ENCODE data around the gene PABPC1L. TPM values are rescaled to one million over a fixed set of nuclear protein-coding genes. Genes with fewer than 3 reads are reported as not detected.

PABPC1L gene
- total RNA-seq, 1 donor from 2014 or later = 1.0 TPM

GRCh38 chr20:44936510-44936909 lies 26.6 kb downstream of the PABPC1L start:
- Histone ChIP-seq H3K4me1 (ENCODE audit: control insufficient read depth in 3 of 3, insufficient read depth in 3 of 3, low read length in 3 of 3) (peaks cover 0 to 6% (median 0%) of the 10 kb centered on the region in 3 donors), H3K27me3 (ENCODE audit: control insufficient read depth in 3 of 3, insufficient read depth in 3 of 3, low read length in 3 of 3) (no peaks in the 10 kb centered on the region), H3K27ac (ENCODE audit: low read depth, low read length) (no peak overlapping the region), H3K9me3 (ENCODE audit: control insufficient read depth in 3 of 3, low read length in 3 of 3) (no peaks in the 10 kb centered on the region), H3K4me3 (ENCODE audit: low read length in 3 of 3) (no peak overlapping the region), H3K9ac (ENCODE audit: low read depth in 1 of 3, low read length in 3 of 3) (no peak overlapping the region), H3K36me3 (ENCODE audit: control insufficient read depth in 3 of 3, insufficient read depth in 3 of 3, low read length in 3 of 3) (peaks cover 3 to 12% (median 9%) of the 10 kb centered on the region in 3 donors)

GRCh38 chr20:44938637-44939036 lies 28.8 kb downstream of the PABPC1L start:
- H3K27me3 ChIP-seq (ENCODE audit: control insufficient read depth in 3 of 3, insufficient read depth in 3 of 3, low read length in 3 of 3) = no peaks in the 10 kb centered on the region
- H3K27ac ChIP-seq (ENCODE audit: low read depth, low read length) = no peak overlapping the region
- no peak overlapping the region for H3K4me3 ChIP-seq (ENCODE audit: low read length in 3 of 3)
- H3K36me3 ChIP-seq (ENCODE audit: control insufficient read depth in 3 of 3, insufficient read depth in 3 of 3, low read length in 3 of 3) = peaks cover 21 to 34% (median 30%) of the 10 kb centered on the region in 3 donors
- no peaks in the 10 kb centered on the region for H3K4me1 ChIP-seq (ENCODE audit: control insufficient read depth in 3 of 3, insufficient read depth in 3 of 3, low read length in 3 of 3)
- no peak overlapping the region for H3K9ac ChIP-seq (ENCODE audit: low read depth in 1 of 3, low read length in 3 of 3)
- H3K9me3 ChIP-seq (ENCODE audit: control insufficient read depth in 3 of 3, low read length in 3 of 3) = no peaks in the 10 kb centered on the region

GRCh38 chr20:44941120-44941691 lies 31.3 kb downstream of the PABPC1L start:
- Histone ChIP-seq H3K9me3 (ENCODE audit: control insufficient read depth in 3 of 3, low read length in 3 of 3) (no peaks in the 10 kb centered on the region), H3K4me3 (ENCODE audit: low read length in 3 of 3) (no peak overlapping the region), H3K27me3 (ENCODE audit: control insufficient read depth in 3 of 3, insufficient read depth in 3 of 3, low read length in 3 of 3) (no peaks in the 10 kb centered on the region), H3K27ac (ENCODE audit: low read depth, low read length) (no peak overlapping the region), H3K36me3 (ENCODE audit: control insufficient read depth in 3 of 3, insufficient read depth in 3 of 3, low read length in 3 of 3) (peaks cover 25 to 47% (median 44%) of the 10 kb centered on the region in 3 donors), H3K4me1 (ENCODE audit: control insufficient read depth in 3 of 3, insufficient read depth in 3 of 3, low read length in 3 of 3) (no peaks in the 10 kb centered on the region), H3K9ac (ENCODE audit: low read depth in 1 of 3, low read length in 3 of 3) (no peak overlapping the region)

GRCh38 chr20:44942264-44942973 lies 32.6 kb downstream of the PABPC1L start:
- no peak overlapping the region for H3K4me3 ChIP-seq (ENCODE audit: low read length in 3 of 3)
- no peaks in the 10 kb centered on the region for H3K9me3 ChIP-seq (ENCODE audit: control insufficient read depth in 3 of 3, low read length in 3 of 3)
- H3K36me3 ChIP-seq (ENCODE audit: control insufficient read depth in 3 of 3, insufficient read depth in 3 of 3, low read length in 3 of 3) = peaks cover 28 to 51% (median 50%) of the 10 kb centered on the region in 3 donors

GRCh38 chr20:44943828-44944227 lies 34.0 kb downstream of the PABPC1L start:
- Histone ChIP-seq H3K27ac (ENCODE audit: low read depth, low read length) (no peak overlapping the region), H3K36me3 (ENCODE audit: control insufficient read depth in 3 of 3, insufficient read depth in 3 of 3, low read length in 3 of 3) (peaks cover 37 to 61% (median 56%) of the 10 kb centered on the region in 3 donors), H3K27me3 (ENCODE audit: control insufficient read depth in 3 of 3, insufficient read depth in 3 of 3, low read length in 3 of 3) (no peaks in the 10 kb centered on the region), H3K9ac (ENCODE audit: low read depth in 1 of 3, low read length in 3 of 3) (no peak overlapping the region), H3K4me1 (ENCODE audit: control insufficient read depth in 3 of 3, insufficient read depth in 3 of 3, low read length in 3 of 3) (peaks cover 0 to 3% (median 0%) of the 10 kb centered on the region in 3 donors), H3K4me3 (ENCODE audit: low read length in 3 of 3) (no peak overlapping the region), H3K9me3 (ENCODE audit: control insufficient read depth in 3 of 3, low read length in 3 of 3) (no peaks in the 10 kb centered on the region)

More at GRCh38 chr20:44942264-44942973, 32.6 kb downstream of the PABPC1L start:
- Histone ChIP-seq H3K4me1 (ENCODE audit: control insufficient read depth in 3 of 3, insufficient read depth in 3 of 3, low read length in 3 of 3) (peaks cover 0 to 3% (median 0%) of the 10 kb centered on the region in 3 donors), H3K27ac (ENCODE audit: low read depth, low read length) (no peak overlapping the region), H3K9ac (ENCODE audit: low read depth in 1 of 3, low read length in 3 of 3) (no peak overlapping the region), H3K27me3 (ENCODE audit: control insufficient read depth in 3 of 3, insufficient read depth in 3 of 3, low read length in 3 of 3) (no peaks in the 10 kb centered on the region)

GRCh38 chr20:44945261-44945660 lies 35.4 kb downstream of the PABPC1L start:
- Histone ChIP-seq H3K27ac (ENCODE audit: low read depth, low read length) (no peak overlapping the region), H3K4me3 (ENCODE audit: low read length in 3 of 3) (no peak overlapping the region), H3K36me3 (ENCODE audit: control insufficient read depth in 3 of 3, insufficient read depth in 3 of 3, low read length in 3 of 3) (peaks cover 42 to 67% (median 56%) of the 10 kb centered on the region in 3 donors), H3K9ac (ENCODE audit: low read depth in 1 of 3, low read length in 3 of 3) (no peak overlapping the region), H3K9me3 (ENCODE audit: control insufficient read depth in 3 of 3, low read length in 3 of 3) (no peaks in the 10 kb centered on the region), H3K4me1 (ENCODE audit: control insufficient read depth in 3 of 3, insufficient read depth in 3 of 3, low read length in 3 of 3) (peaks cover 0 to 3% (median 0%) of the 10 kb centered on the region in 3 donors), H3K27me3 (ENCODE audit: control insufficient read depth in 3 of 3, insufficient read depth in 3 of 3, low read length in 3 of 3) (no peaks in the 10 kb centered on the region)

GRCh38 chr20:44946271-44946852 lies 36.5 kb downstream of the PABPC1L start:
- H3K4me1 ChIP-seq (ENCODE audit: control insufficient read depth in 3 of 3, insufficient read depth in 3 of 3, low read length in 3 of 3) = peaks cover 0 to 3% (median 0%) of the 10 kb centered on the region in 3 donors
- peaks cover 50 to 73% (median 67%) of the 10 kb centered on the region in 3 donors for H3K36me3 ChIP-seq (ENCODE audit: control insufficient read depth in 3 of 3, insufficient read depth in 3 of 3, low read length in 3 of 3)
- H3K27me3 ChIP-seq (ENCODE audit: control insufficient read depth in 3 of 3, insufficient read depth in 3 of 3, low read length in 3 of 3) = no peaks in the 10 kb centered on the region
- H3K27ac ChIP-seq (ENCODE audit: low read depth, low read length) = no peak overlapping the region
- no peak overlapping the region for H3K4me3 ChIP-seq (ENCODE audit: low read length in 3 of 3)
- H3K9me3 ChIP-seq (ENCODE audit: control insufficient read depth in 3 of 3, low read length in 3 of 3) = no peaks in the 10 kb centered on the region
- no peak overlapping the region for H3K9ac ChIP-seq (ENCODE audit: low read depth in 1 of 3, low read length in 3 of 3)

GRCh38 chr20:44948107-44948506 lies 38.2 kb downstream of the PABPC1L start:
- Histone ChIP-seq H3K9ac (ENCODE audit: low read depth in 1 of 3, low read length in 3 of 3) (no peak overlapping the region), H3K9me3 (ENCODE audit: control insufficient read depth in 3 of 3, low read length in 3 of 3) (no peaks in the 10 kb centered on the region), H3K4me1 (ENCODE audit: control insufficient read depth in 3 of 3, insufficient read depth in 3 of 3, low read length in 3 of 3) (peaks cover 0 to 3% (median 0%) of the 10 kb centered on the region in 3 donors), H3K36me3 (ENCODE audit: control insufficient read depth in 3 of 3, insufficient read depth in 3 of 3, low read length in 3 of 3) (peaks cover 45 to 73% (median 67%) of the 10 kb centered on the region in 3 donors), H3K4me3 (ENCODE audit: low read length in 3 of 3) (no peak overlapping the region), H3K27me3 (ENCODE audit: control insufficient read depth in 3 of 3, insufficient read depth in 3 of 3, low read length in 3 of 3) (no peaks in the 10 kb centered on the region), H3K27ac (ENCODE audit: low read depth, low read length) (no peak overlapping the region)

GRCh38 chr20:44948513-44948912 lies 38.7 kb downstream of the PABPC1L start:
- Histone ChIP-seq H3K4me1 (ENCODE audit: control insufficient read depth in 3 of 3, insufficient read depth in 3 of 3, low read length in 3 of 3) (peaks cover 0 to 3% (median 0%) of the 10 kb centered on the region in 3 donors), H3K9ac (ENCODE audit: low read depth in 1 of 3, low read length in 3 of 3) (no peak overlapping the region), H3K27ac (ENCODE audit: low read depth, low read length) (no peak overlapping the region), H3K27me3 (ENCODE audit: control insufficient read depth in 3 of 3, insufficient read depth in 3 of 3, low read length in 3 of 3) (no peaks in the 10 kb centered on the region), H3K4me3 (ENCODE audit: low read length in 3 of 3) (no peak overlapping the region), H3K9me3 (ENCODE audit: control insufficient read depth in 3 of 3, low read length in 3 of 3) (no peaks in the 10 kb centered on the region), H3K36me3 (ENCODE audit: control insufficient read depth in 3 of 3, insufficient read depth in 3 of 3, low read length in 3 of 3) (peaks cover 42 to 73% (median 67%) of the 10 kb centered on the region in 3 donors)

GRCh38 chr20:44950368-44950767 lies 40.5 kb downstream of the PABPC1L start:
- H3K4me1 ChIP-seq (ENCODE audit: control insufficient read depth in 3 of 3, insufficient read depth in 3 of 3, low read length in 3 of 3) = peaks cover 0 to 3% (median 0%) of the 10 kb centered on the region in 3 donors
- H3K4me3 ChIP-seq (ENCODE audit: low read length in 3 of 3) = no peak overlapping the region
- H3K9ac ChIP-seq (ENCODE audit: low read depth in 1 of 3, low read length in 3 of 3) = no peak overlapping the region
- H3K9me3 ChIP-seq (ENCODE audit: control insufficient read depth in 3 of 3, low read length in 3 of 3) = no peaks in the 10 kb centered on the region
- peaks cover 55 to 81% (median 76%) of the 10 kb centered on the region in 3 donors for H3K36me3 ChIP-seq (ENCODE audit: control insufficient read depth in 3 of 3, insufficient read depth in 3 of 3, low read length in 3 of 3)
- no peak overlapping the region for H3K27ac ChIP-seq (ENCODE audit: low read depth, low read length)
- no peaks in the 10 kb centered on the region for H3K27me3 ChIP-seq (ENCODE audit: control insufficient read depth in 3 of 3, insufficient read depth in 3 of 3, low read length in 3 of 3)
